Colon (tissue), 2 donors: ENCODE results near the gene ZNF772.
"Not testable (repeated sequence)": the region's sequence is repeated elsewhere in the genome, so short reads cannot be mapped to it uniquely, and the experiment has no call there.

Experiments
- FAIRE-seq: peaks from 2 replicates; lab custom pipeline; 2012; peaks lifted over from hg19 to GRCh38; lab: Jason Lieb, UNC
- donor health status: control.
- donor health status: control.

ZNF772 gene

DNA sequence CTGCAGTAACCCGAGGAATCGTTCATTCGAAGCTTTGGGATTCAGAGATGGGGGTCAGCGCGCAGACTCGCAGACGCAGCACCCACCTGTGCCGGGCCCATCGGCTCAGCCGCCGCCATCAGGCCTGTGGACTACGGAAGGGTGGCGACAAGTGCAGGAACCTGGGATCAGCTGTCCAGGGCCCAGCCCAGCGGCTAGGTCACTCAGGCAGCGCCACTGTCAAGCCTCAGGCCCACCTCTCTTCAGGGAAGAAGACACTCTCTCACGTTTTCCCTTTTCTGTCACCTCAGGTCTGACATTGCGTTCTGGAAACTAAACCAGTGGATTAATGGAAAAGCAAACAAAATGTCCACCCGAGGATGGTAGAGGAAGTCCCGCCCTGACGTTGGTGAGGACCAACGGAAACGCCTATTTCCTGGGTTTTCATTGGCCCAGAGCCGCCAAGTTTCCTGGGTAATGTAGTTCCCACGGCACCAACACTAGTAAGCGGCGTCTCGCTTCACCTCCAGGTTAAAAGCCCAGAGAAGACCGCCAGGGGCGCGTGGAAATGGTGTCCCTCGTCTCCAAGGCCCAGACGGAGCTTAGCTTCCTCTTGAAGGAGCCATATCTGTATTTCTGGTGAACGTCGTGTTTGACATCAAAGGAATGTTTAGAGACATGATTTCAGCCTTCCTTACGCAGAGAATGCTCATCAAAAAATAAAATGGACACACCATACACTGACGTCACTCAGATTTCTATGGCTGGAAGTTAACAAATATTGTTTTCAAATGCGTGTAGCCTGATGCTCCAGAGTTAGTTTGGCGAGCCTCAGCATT lies at the start of gene ZNF772:
TSS of gene ZNF772 (minus strand) at position 376 of the 818 bp plus-strand sequence. CDS start at position 119, 257 bp downstream.
- FAIRE-seq: no peak

DNA sequence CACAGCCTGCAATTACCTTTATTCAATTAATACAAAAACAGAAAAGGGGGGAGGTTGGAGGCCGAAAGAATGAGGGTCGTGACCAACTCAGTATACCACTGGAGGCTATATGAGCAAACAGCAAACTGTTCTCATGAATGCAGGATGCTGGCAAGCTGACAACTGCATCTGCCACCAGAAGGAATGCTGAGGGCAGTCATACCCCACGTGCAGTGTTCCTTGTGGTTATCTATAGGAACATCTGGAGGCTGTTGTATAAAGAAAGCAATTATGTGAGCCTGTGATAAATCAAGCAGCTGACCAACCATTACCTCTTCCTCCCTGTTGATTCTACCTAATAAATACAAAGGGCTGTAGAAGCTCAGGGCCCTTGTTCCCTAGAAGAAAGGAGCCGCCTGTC lies 40.7 kb upstream of the ZNF772 start:
- not testable (repeated sequence) for FAIRE-seq

DNA sequence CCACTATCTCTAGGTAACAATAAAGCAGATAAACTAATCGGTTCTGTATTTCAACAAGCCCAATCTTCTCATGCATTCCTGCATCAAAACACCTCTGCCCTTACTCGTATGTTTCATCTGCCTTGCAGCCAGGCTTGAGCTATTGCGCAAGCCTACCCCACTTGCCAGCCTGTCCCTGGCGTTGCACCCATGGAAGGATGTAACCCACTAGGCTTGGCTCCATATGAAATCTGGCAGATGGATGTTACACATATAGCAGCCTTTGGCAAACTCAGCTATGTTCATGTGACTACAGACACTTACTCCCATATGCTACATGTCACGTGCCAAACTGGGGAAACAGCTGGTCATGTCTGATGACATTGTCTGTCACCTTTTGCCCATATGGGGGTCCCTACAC lies 37.9 kb upstream of the ZNF772 start:
- FAIRE-seq: no peak

DNA sequence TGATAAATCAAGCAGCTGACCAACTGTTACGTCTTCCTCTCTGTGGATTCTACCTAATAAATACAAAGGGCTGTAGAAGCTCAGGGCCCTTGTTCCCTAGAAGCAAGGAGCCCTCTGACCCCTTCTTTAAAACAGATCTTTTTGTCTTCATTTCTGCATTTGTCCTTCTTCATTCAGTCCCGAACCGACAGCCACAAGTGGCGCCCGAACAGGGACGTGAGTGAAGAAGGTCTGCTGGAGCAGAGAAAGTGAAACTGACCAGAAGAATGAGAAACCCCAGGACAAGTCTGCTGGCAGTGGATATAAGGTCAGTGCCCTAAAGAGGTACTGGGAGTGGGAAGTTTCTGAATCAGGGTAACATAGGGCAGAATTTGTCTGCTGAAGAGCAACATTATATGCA lies 35.5 kb upstream of the ZNF772 start:
- FAIRE-seq: no peak

DNA sequence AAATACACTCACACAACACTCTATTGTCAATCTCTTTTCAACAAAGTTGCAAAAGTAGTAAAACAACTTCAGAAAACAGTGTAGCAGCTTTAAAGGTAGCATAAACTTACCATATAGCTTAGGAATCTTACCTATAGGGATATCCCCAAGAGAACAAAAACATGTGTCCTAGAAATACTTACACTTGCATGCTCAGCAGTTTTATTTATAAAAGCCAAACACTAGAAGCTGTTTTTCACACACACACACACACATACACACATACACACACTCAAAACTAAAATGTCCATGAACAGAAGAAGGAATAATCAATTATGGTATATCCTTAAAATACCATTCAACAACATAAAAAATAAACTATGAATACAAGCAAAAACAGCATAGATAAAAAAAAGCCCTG lies 34.1 kb upstream of the ZNF772 start:
- no peak for FAIRE-seq

DNA sequence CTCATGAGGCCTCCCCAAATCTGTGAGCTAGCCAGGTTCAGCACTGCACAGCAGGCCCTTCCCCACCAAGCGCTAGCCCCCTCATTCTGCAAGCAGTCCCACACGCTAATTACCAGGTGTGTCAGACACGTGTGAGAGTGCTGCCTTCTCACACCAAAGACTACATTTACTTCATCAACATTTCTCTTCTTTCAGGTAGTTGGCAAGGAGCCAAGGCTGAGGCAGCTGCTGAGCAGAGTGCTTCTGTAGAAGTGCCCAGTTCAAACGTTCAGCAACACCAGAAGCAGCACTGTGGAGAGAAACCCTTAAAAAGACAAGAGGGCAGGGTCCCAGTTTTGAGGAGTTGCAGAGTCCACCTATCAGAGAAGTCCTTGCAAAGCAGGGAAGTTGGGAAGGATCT lies 28.8 kb upstream of the ZNF772 start:
- no peak for FAIRE-seq

DNA sequence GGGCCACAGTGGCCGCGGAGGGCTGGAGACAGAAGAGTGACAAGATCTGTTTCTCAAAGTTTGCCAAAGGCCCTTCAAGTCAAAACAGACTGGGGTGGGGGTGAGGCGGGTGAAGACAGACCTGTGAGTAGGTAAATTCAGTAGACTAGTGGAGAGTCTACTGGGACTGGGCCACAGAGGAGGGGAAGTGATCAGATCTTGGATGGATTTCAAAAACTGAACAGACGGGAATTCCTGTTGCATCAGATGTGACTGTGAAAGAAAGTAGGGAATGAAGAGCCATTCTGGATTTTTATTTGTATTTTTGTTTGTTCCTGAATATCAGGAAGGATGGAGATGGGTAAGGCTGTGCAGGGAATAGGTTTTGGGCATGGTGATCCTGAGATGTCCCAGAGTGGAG lies 23.0 kb upstream of the ZNF772 start:
- not testable (repeated sequence) for FAIRE-seq

DNA sequence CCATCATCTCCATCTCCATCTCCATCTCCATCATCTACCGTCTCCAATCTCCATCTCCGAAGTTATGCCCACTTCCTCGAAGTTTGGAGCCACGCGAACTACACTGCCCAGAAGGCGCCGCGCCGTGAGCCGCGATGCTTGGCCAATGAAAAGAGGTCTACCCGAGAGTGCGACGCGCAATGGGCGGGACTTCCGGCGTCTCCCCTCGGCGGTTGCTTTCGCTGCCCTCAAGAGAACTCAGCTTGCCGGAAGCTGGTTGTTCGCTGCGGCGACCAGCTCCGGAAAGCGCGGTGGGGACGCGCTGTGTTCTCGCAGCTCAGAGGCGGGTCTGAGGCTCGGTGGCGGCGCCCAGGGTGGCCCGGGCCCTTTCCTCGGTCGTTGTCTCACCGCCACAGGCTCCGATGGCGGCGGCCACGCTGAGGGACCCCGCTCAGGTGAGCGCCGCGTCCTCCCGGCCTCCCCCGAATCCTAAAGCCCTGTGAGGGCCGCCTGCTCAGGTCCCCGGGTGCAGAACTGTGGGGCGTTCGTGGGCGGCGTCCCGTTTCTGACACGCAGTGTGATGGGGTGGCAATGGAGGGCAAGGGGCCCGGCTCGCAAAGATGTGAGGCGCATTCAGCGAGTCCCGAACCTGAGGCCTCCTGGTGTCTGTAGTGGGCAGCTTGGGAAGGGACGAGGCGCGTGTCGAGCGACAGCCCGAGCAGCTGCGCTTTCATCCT lies 22.5 kb upstream of the ZNF772 start, which contains the start of gene ZNF773:
TSS of gene ZNF773 (plus strand) at position 259 of the 716 bp plus-strand sequence. CDS start at position 402, 143 bp downstream.
- FAIRE-seq: not testable (repeated sequence)

DNA sequence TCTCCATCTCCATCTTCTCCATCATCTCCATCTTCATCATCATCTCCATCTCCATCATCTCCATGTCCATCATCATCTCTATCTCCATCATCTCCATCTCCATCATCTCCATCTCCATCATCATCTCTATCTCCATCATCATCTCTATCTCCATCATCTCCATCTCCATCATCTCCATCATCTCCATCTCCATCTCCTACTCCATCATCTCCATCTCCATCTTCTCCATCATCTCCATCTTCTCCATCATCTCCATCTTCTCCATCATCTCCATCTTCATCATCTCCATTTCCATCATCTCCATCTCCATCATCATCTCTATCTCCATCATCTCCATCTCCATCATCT lies 21.9 kb upstream of the ZNF772 start:
- FAIRE-seq: not testable (repeated sequence)

DNA sequence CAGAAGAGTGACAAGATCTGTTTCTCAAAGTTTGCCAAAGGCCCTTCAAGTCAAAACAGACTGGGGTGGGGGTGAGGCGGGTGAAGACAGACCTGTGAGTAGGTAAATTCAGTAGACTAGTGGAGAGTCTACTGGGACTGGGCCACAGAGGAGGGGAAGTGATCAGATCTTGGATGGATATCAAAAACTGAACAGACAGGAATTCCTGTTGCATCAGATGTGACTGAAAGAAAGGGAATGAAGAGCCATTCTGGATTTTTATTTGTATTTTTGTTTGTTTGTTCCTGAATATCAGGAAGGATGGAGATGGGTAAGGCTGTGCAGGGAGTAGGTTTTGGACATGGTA lies 10.9 kb upstream of the ZNF772 start:
- not testable (repeated sequence) for FAIRE-seq

DNA sequence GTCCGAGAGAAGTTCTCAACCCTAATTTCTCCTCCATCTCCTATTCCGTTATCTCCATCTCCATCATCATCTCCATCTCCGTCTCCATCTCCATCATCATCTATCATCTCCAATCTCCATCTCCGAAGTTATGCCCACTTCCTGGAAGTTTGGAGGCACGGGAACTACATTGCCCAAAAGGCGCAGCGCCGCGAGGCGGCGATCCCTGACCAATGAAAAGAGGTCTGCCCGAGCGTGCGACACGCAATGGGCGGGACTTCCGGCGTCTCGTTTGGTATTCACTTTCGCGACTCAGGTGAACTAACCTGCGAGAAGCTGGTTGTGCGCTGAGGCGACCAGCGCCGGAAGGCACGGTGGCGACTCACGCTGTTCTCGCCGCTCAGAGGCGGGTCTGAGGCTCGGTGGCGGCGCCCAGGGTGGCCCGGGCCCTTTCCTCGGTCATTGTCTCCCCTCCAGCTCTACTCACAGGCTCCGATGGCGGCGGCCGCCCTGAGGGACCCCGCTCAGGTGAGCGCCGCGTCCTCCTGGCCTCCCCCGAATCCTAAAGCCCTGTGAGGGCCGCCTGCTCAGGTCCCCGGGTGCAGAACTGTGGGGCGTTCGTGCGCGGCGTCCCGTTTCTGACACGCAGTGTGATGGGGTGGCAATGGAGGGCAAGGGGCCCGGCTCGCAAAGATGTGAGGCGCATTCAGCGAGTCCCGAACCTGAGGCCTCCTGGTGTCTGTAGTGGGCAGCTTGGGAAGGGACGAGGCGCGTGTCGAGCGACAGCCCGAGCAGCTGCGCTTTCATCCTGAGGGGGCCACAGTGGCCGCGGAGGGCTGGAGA lies 10.3 kb upstream of the ZNF772 start, which contains the start of gene ZNF419:
TSS of gene ZNF419 (plus strand) at position 274 of the 822 bp plus-strand sequence. CDS start at position 475, 201 bp downstream.
- peak; percentile 41 for FAIRE-seq

DNA sequence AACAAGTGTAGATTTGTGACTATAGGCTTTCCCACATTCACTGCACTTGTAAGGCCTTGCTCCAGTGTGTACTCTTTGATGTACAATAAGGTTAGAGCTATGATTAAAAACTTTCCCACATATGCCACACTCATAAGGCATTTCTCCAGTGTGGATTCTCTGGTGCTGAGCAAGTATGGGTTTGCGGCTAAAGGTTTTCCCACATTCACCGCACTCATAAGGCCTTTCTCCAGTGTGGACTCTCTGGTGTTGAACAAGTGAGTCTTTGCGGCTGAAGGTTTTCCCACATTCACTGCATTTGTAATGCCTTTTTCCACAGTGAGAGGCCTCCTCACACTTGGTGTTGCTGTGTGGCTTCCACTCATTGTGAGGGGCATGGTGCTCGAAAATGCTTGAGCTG lies 3.7 kb downstream of the ZNF772 start:
- FAIRE-seq: no peak

DNA sequence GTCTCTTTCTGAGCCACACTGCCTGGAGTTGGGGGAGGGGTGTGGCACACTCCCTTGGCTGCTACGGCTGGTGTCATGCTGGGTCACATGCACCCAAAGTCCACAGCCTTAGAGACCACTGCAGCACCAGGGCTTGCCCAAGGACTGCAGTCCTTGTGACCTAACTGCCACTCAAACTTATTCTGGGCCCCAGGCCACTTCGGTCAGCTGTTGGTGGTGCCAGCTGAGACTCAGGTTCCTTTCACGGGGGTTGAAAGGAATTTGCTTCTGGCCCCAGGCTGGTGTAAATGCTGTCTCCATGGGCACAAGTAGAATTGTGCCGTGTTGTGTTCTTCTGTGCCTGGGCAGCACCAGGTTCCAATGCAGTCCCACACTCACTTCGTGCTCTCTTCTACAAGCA lies 10.9 kb downstream of the ZNF772 start:
- FAIRE-seq: no peak

DNA sequence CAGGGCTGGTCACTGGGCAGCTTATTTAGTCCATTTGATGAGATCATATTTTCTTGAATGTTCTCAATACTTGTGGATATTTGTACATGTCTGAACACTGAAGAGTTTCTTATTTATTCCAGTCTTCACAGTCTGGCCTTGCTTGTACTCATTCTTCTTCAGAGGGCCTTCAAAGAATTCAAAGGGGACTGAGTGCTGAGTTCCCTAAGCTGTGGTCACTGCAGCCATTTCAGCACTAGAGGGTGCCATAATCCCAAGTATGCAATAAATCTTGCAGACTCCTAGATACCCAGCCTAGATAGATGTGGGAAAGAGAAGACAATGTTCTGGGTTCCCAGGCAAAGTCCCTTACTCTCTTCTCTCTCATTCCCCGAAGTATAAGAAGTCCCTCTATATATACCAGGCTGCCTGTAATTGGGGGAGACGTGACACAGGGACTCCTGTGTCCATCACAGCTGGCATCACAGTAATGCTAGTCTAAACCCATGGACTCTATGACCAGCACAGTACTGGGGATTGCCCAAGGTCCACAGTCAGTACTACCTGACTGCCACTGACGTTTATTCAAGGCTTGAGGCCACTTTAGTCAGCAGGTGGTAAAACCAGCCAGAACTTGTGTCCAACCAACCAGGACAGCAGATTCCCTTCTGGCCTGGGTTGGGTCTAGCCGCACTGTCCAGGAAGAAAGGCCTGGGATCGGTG lies 11.5 kb downstream of the ZNF772 start:
- no peak for FAIRE-seq

DNA sequence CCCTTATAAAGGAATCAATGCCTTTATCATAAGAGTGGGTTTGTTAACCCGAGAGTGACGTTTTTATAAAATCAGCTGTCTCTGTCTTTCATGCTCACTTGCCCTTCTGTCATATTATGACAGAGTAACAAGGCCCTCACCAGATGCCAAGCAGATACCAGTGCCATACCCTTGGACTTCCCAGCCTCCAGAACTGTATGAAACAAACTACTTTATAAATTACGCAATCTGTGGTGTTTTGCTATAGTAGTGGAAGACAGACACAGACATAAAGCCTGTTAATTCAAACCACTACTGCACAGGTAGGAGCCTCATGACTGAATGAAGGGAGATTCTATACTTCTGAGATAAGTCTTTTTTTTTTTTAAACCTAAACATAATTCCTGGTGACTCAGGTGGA lies 25.1 kb downstream of the ZNF772 start:
- FAIRE-seq: no peak

DNA sequence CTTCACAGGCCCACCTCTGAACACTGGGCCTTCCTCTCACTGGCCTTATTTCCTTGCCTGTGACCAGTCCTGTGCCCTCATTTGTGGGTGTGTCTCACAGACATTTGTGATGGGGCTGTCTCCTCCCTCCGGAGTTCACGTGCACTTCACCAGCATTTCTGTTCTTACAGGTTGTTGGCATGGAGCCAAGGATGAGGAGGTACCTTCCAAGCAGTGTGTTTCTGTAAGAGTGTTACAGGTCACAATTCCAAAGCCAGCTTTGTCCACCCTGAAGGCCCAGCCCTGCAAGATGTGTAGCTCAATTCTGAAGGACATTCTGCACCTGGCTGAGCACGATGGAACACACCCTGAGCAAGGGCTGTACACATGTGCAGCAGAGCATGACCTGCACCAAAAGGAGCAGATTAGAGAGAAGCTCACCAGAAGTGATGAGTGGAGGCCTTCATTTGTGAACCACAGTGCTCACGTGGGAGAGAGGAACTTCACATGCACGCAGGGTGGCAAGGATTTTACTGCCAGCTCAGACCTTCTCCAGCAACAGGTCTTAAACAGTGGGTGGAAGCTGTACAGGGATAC lies 34.2 kb downstream of the ZNF772 start:
- FAIRE-seq: no peak

DNA sequence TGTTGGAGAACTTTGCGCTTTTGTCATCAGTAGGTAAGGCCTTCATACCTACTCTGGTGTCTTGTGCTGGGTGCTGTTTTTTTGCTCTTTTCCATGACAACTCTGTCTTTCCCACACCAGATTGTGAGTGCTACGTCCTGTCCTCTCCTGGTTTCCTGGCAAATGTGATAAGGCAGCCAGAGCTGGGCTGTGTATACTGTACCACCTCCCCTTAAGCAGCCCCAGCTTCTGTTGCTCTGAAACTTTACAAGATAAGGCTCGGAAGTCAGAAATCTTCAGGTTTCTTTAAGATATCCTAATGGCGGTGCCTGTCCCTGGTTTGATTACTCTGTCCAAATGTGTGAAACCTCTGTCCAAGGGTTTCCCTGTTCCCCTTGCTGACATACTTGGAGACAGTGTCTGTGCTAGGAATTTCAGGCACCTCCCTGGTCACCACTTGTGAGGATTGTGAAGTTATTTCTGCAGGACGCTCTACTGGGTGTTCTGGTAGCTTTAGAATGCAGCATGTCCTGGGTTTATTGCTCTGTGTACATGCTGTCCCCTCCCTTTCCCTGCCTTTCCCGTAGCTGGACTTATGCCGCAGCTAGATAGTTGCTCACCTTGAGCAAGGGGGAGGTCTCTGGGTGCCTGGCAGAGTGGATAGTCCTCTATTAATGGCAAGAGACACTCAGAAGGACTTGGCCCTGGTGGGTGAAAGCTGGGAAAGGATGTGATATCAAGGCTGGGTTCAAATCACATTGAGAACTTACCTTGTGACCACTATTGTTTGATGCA lies 35.2 kb downstream of the ZNF772 start:
- FAIRE-seq: no peak

DNA sequence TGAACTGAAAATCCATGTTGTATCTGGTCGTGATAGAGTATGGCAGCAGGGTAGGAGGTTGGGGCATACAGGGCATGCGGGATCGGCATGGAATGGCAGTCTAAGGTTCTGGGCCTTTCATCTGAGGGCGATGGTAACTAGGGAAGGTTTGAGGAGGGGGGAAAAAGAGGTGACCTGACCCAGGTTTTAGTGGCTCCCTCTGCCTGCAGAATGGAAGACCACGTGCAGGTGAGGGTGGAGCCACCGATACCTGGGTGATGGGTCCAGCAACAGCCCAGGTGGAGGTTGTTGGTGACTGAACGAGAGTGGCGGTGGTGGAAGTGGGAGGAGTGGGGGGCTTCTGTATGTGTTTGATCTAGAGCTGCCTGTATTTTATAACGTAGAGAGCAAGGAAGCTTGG lies 38.4 kb downstream of the ZNF772 start:
- FAIRE-seq: no peak

DNA sequence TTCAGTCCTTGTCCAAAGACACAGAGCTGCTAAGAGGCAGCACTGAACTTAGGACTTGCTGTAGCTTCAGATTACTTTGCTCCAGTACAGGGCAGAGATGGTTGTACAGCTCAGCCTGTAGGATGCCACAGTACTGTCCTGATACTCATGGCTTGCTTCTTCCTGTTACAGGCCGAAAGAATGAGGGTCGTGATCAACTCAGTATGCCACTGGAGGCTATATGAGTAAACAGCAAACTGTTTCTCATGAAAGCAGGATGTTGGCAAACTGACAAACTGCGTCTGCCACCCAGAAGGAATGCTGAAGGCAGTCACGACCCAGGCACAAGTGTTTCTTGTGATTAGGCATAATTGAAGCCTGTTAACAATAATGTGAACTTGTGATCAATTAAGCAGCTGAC lies 39.4 kb downstream of the ZNF772 start:
- FAIRE-seq: no peak

DNA sequence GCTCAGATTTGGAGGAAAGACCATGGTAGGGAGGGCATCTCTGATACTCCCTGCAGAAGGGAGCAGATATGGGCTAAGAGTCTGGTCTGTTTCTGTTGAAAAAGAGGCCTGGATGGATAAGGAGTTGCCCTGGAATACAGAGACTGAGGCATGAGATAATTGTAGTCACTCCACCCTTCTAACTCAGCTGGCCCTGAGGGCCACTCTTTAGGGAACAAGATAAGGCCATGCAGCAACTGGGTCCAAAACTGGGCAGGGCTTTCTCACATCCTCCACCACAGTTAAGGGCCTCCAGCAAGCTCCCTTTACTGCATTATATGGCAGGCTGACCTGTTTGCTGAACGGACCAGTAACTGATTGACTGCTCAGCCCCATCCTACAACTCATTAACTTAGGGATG lies 40.9 kb downstream of the ZNF772 start:
- FAIRE-seq: no peak
